Calu3 (cell line): ENCODE data around the gene FRMD4B. TPM values are rescaled to one million over a fixed set of nuclear protein-coding genes. Genes with fewer than 3 reads are reported as not detected.

Experiments
- BruUV-seq: library from RNA; stranded (reverse); fragments of 400-500 nt; replicated peaks from 2 replicates; lab custom pipeline; 2021; lab: Mats Ljungman, UMichigan
- CTCF ChIA-PET: fragments of 300-600 bp; sonication (Branson Sonifier 250); formaldehyde crosslinking; loops from one replicate; lab custom pipeline; 2022; ENCODE audit warnings: antibody characterized with exemption; lab: Charles Lee
- DNase-seq: peaks from one replicate; pipeline ENCODE4 v3.0.0; 2022
- H3K27ac Mint-ChIP-seq: one replicate; pipeline ENCODE4 v1.8.0; 2022; ENCODE audit warnings: mixed read lengths; ENCODE audit not compliant: unreplicated experiment
- H3K27me3 Mint-ChIP-seq: one replicate; pipeline ENCODE4 v1.8.0; 2022; ENCODE audit warnings: mixed read lengths; ENCODE audit not compliant: unreplicated experiment
- H3K36me3 Mint-ChIP-seq: one replicate; pipeline ENCODE4 v1.8.0; 2022; ENCODE audit warnings: mild to moderate bottlenecking, moderate library complexity, mixed read lengths; ENCODE audit not compliant: insufficient read depth, unreplicated experiment
- H3K4me1 Mint-ChIP-seq: one replicate; pipeline ENCODE4 v1.8.0; 2022; ENCODE audit warnings: mild to moderate bottlenecking, low read depth, mixed read lengths; ENCODE audit not compliant: unreplicated experiment
- H3K4me3 Mint-ChIP-seq: one replicate; pipeline ENCODE4 v1.8.0; 2022; ENCODE audit warnings: mild to moderate bottlenecking, low read depth, moderate library complexity, mixed read lengths; ENCODE audit not compliant: unreplicated experiment
- H3K9me3 Mint-ChIP-seq: one replicate; pipeline ENCODE4 v1.8.0; 2022; ENCODE audit warnings: low read depth, mixed read lengths; ENCODE audit not compliant: unreplicated experiment
- CTCF ChIP-seq: fragments of 200-600 bp; IDR thresholded peaks from one replicate; pipeline ENCODE4 v1.8.0; 2022; ENCODE audit warnings: antibody characterized with exemption; ENCODE audit not compliant: unreplicated experiment
- intact Hi-C: fragments of 100-400 bp; cut with micrococcal nuclease; formaldehyde crosslinking; loops from one replicate; pipeline ENCODE4 v1.10.0; 2022; ENCODE audit not compliant: unreplicated experiment
- total RNA-seq: library from RNA; stranded (reverse); gene quantifications from 2 replicates; pipeline ENCODE4 v1.2.3, GENCODE V29; 2022

Gene FRMD4B
- total RNA-seq, 1 experiment from 2014 or later, result 16.7 TPM

GRCh38 chr3:69389520-69390248, 3.8 kb upstream of the FRMD4B start:
- H3K27ac Mint-ChIP-seq, result no peak overlapping the region
- BruUV-seq, result no TSS peak
- H3K9me3 Mint-ChIP-seq, result no peaks in the 10 kb centered on the region
- intact Hi-C loops, result loop anchor here (5.0 kb wide), 1 partner anchor 67 kb away; no protein-coding TSS in a partner anchor
- DNase-seq, result no peak
- peaks cover 21% of the 10 kb centered on the region for H3K27me3 Mint-ChIP-seq
- CTCF ChIA-PET, result interaction anchor here (0.7 kb wide), 2 partner anchors 59 to 250 kb away, joined by 3 read pairs; no protein-coding TSS in a partner anchor
- peaks cover 8% of the 10 kb centered on the region for H3K4me1 Mint-ChIP-seq
- peaks cover 10% of the 10 kb centered on the region for H3K36me3 Mint-ChIP-seq
- H3K4me3 Mint-ChIP-seq, result no peak overlapping the region
- no peak for TF ChIP-seq CTCF

DNA sequence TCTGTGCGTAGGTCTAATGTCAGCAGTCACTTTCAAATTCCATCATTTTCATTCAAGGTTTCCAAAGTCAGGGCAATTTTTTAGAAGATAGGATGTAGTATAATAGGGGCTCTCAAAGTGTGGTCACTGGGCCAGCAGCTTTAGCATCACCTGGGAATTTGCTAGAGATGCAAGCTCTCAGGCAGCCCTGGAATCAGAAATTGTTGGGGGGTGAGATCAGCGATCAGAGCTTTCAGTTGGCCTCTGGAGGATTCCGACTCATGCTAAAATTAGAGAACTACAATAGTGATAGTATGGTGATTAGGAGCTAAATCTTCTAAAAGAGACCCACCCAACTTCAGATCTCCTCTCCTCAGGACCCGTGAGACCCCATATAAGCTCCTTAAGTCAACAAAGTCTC, 2.4 kb upstream of the FRMD4B start:
- peaks cover 27% of the 10 kb centered on the region for H3K27me3 Mint-ChIP-seq
- no peaks in the 10 kb centered on the region for H3K9me3 Mint-ChIP-seq
- H3K4me3 Mint-ChIP-seq, result no peak overlapping the region
- CTCF ChIA-PET, result no interaction called here
- TF ChIP-seq CTCF, result no peak
- H3K36me3 Mint-ChIP-seq, result peaks cover 10% of the 10 kb centered on the region
- BruUV-seq, result no TSS peak
- no peak for DNase-seq
- H3K27ac Mint-ChIP-seq, result no peak overlapping the region
- peaks cover 8% of the 10 kb centered on the region for H3K4me1 Mint-ChIP-seq
- intact Hi-C loops, result loop anchor here (5.0 kb wide), 1 partner anchor 66 kb away; no protein-coding TSS in a partner anchor

- Mint-ChIP-seq H3K27ac (no peak overlapping the region), H3K4me1 (peaks cover 8% of the 10 kb centered on the region), H3K4me3 (peak overlapping the region; percentile 82), H3K36me3 (peaks cover 10% of the 10 kb centered on the region), H3K27me3 (peaks cover 15% of the 10 kb centered on the region), H3K9me3 (no peaks in the 10 kb centered on the region)
- no peak for TF ChIP-seq CTCF
- no TSS peak for BruUV-seq
- CTCF ChIA-PET, result interaction anchor here (0.6 to 2.7 kb wide), 8 partner anchors 23 to 337 kb away, joined by 3 to 10 read pairs (median 4); no protein-coding TSS in a partner anchor
- no peak for DNase-seq
- intact Hi-C loops, result loop anchor here (5.0 kb wide), 1 partner anchor 64 kb away; no protein-coding TSS in a partner anchor
These were observed 883 bp upstream of the FRMD4B start for GRCh38 chr3:69386556-69387385.

GRCh38 chr3:69385123-69385722, 665 bp downstream of the FRMD4B start:
- BruUV-seq, result no TSS peak

More at GRCh38 chr3:69385123-69385722, 665 bp downstream of the FRMD4B start:
- intact Hi-C loops, result loop anchor here (5.0 kb wide), 1 partner anchor 63 kb away; no protein-coding TSS in a partner anchor
- H3K4me1 Mint-ChIP-seq, result peaks cover 8% of the 10 kb centered on the region
- H3K27me3 Mint-ChIP-seq, result peaks cover 11% of the 10 kb centered on the region
- H3K9me3 Mint-ChIP-seq, result no peaks in the 10 kb centered on the region
- H3K27ac Mint-ChIP-seq, result no peak overlapping the region
- CTCF ChIA-PET, result interaction anchor here (1.6 to 2.7 kb wide), 3 partner anchors 25 to 224 kb away, joined by 5 to 10 read pairs (median 7); no protein-coding TSS in a partner anchor
- peaks cover 10% of the 10 kb centered on the region for H3K36me3 Mint-ChIP-seq
- peak overlapping the region; percentile 82 for H3K4me3 Mint-ChIP-seq
- no peak for DNase-seq
- TF ChIP-seq CTCF, result no peak
